Muscle of leg (tissue), 11 donors: ENCODE results near the gene RHOC. TPM values are rescaled to one million over a fixed set of nuclear protein-coding genes. Genes with fewer than 3 reads are reported as not detected.

Source experiments
- DNase-seq: peaks from one replicate; pipeline ENCODE4 v3.0.0; 2013
- H3K27ac ChIP-seq: one replicate; pipeline ENCODE4 v1.5.1; 2013; ENCODE audit warnings: mild to moderate bottlenecking, low read length, control low read depth
- H3K27me3 ChIP-seq: one replicate; pipeline ENCODE4 v1.6.1; 2013; ENCODE audit warnings: low read length; ENCODE audit not compliant: control insufficient read depth, insufficient read depth
- H3K36me3 ChIP-seq: one replicate; pipeline ENCODE4 v1.6.1; 2013; ENCODE audit warnings: low read length; ENCODE audit not compliant: control insufficient read depth, insufficient read depth
- H3K4me1 ChIP-seq: one replicate; pipeline ENCODE4 v1.6.1; 2013; ENCODE audit warnings: low read length; ENCODE audit not compliant: control insufficient read depth, insufficient read depth
- H3K4me3 ChIP-seq: one replicate; pipeline ENCODE4 v1.5.1; 2013; ENCODE audit warnings: low read length, control low read depth
- H3K9me3 ChIP-seq: replicated peaks from 2 replicates; pipeline ENCODE4 v1.6.1; 2013; ENCODE audit warnings: low read depth, low read length; ENCODE audit not compliant: control insufficient read depth
- WGBS: methylation state at CpG from one replicate; pipeline ENCODE4 v1.1.5; 2013; ENCODE audit warnings: missing lambda C conversion rate; ENCODE audit not compliant: insufficient coverage; 5-methylcytosine and 5-hydroxymethylcytosine counted together
- polyA plus RNA-seq, 8 donors: library from polyadenylated mRNA; unstranded; fragments of 120-200 nt; gene quantifications; one replicate each; pipeline versions ENCODE4 v1.2.1 to v1.2.3, GENCODE V29; 2013; ENCODE audit warnings: inconsistent platforms in 1 of 8, low replicate concordance in 1 of 8; ENCODE audit not compliant: insufficient read length in 8 of 8, insufficient read depth in 1 of 8
- total RNA-seq: library from RNA; stranded (reverse); fragments of 120-200 nt; gene quantifications from one replicate; pipeline ENCODE4 v1.2.4, GENCODE V29; 2013

Gene RHOC
- total and polyA plus RNA-seq, 9 donors = 252 to 338 (median 298) TPM

GRCh38 chr1:112697781-112698201, 9.1 kb downstream of the RHOC start:
- Histone ChIP-seq H3K27me3 (no peaks in the 10 kb centered on the region), H3K4me1 (peaks cover 56% of the 10 kb centered on the region), H3K27ac (no peak overlapping the region), H3K4me3 (no peak overlapping the region), H3K36me3 (peaks cover 94% of the 10 kb centered on the region), H3K9me3 (no peaks in the 10 kb centered on the region)
- DNase-seq = no peak
- WGBS = no CpG with 5 or more reads among the region's 9 CpGs

- peaks cover 46% of the 10 kb centered on the region for H3K4me1 ChIP-seq
- DNase-seq = no peak
- WGBS = 94% methylated on average over 2 of the region's 7 CpGs
- peaks cover 94% of the 10 kb centered on the region for H3K36me3 ChIP-seq
- no peaks in the 10 kb centered on the region for H3K9me3 ChIP-seq
- no peak overlapping the region for H3K4me3 ChIP-seq
- H3K27me3 ChIP-seq = no peaks in the 10 kb centered on the region
- no peak overlapping the region for H3K27ac ChIP-seq
Measured at GRCh38 chr1:112696578-112697314, 10.2 kb downstream of the RHOC start.

DNA sequence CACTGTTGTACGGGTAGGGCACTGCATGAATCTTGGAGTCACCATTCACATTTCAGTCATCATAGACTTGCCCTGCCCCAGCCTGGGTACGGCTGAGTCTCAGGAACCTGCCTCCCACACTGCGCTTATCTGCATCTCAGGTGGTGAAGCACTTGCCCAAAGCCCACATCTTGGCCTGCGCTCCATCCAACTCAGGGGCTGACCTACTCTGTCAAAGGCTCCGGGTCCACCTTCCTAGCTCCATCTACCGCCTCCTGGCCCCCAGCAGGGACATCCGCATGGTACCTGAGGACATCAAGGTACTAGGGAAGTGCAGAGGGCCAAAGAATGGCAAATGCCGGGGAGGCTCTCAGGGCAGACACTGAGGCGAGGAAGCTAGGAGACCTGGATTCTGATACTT, 11.7 kb downstream of the RHOC start:
- Histone ChIP-seq H3K9me3 (no peaks in the 10 kb centered on the region), H3K36me3 (peaks cover 88% of the 10 kb centered on the region), H3K27ac (no peak overlapping the region), H3K4me1 (peaks cover 31% of the 10 kb centered on the region), H3K27me3 (no peaks in the 10 kb centered on the region), H3K4me3 (no peak overlapping the region)
- WGBS = 96% methylated on average over 9 of the region's 9 CpGs
- no peak for DNase-seq

- H3K36me3 ChIP-seq = peaks cover 87% of the 10 kb centered on the region
- no peaks in the 10 kb centered on the region for H3K9me3 ChIP-seq
- H3K27ac ChIP-seq = peak overlapping the region; percentile 37
- H3K4me3 ChIP-seq = no peak overlapping the region
- DNase-seq = no peak
- 90% methylated on average over 15 of the region's 15 CpGs for WGBS
- H3K27me3 ChIP-seq = no peaks in the 10 kb centered on the region
- peaks cover 28% of the 10 kb centered on the region for H3K4me1 ChIP-seq
Measured at GRCh38 chr1:112694363-112694929, 12.5 kb downstream of the RHOC start.

DNA sequence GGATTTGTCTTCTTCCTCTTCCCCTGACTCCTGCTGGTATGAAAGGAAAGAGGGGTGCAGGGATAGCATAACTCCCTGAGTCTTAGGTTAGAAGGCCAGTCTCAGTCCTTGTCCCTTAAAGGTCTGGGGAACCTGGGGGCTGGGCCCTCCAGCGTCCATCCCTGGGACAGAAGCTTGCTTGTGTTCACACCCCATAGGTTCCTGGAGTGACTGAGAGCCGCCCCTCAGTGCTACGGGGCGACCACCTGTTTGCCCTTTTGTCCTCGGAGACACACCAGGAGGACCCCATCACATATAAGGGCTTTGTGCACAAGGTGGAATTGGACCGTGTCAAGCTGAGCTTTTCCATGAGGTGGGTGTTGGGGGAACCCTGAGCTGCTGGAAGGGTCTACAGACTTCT, 13.1 kb downstream of the RHOC start:
- Histone ChIP-seq H3K9me3 (no peaks in the 10 kb centered on the region), H3K27ac (no peak overlapping the region), H3K27me3 (no peaks in the 10 kb centered on the region), H3K4me3 (no peak overlapping the region), H3K36me3 (peaks cover 83% of the 10 kb centered on the region), H3K4me1 (peaks cover 28% of the 10 kb centered on the region)
- WGBS = 91% methylated on average over 4 of the region's 6 CpGs
- no peak for DNase-seq

DNA sequence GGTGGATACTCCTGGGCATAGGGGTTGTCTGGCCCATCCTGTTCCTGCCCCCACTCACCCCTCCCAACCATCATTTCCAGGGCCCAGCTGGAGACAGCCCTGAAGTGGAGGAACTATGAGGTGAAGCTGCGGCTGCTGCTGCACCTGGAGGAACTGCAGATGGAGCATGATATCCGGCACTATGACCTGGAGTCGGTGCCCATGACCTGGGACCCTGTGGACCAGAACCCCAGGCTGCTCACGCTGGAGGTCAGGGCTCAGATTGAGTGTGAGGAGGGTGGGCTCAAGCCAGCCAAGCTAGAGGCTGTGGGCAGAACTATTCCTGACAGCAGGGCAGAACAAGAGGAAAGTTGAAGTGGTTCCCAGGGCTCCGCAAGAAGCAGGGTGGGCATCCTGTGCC, 14.2 kb downstream of the RHOC start:
- Histone ChIP-seq H3K9me3 (no peaks in the 10 kb centered on the region), H3K27me3 (no peaks in the 10 kb centered on the region), H3K36me3 (peaks cover 77% of the 10 kb centered on the region), H3K4me1 (peaks cover 28% of the 10 kb centered on the region), H3K27ac (no peak overlapping the region), H3K4me3 (no peak overlapping the region)
- no peak for DNase-seq
- 97% methylated on average over 4 of the region's 5 CpGs for WGBS

DNA sequence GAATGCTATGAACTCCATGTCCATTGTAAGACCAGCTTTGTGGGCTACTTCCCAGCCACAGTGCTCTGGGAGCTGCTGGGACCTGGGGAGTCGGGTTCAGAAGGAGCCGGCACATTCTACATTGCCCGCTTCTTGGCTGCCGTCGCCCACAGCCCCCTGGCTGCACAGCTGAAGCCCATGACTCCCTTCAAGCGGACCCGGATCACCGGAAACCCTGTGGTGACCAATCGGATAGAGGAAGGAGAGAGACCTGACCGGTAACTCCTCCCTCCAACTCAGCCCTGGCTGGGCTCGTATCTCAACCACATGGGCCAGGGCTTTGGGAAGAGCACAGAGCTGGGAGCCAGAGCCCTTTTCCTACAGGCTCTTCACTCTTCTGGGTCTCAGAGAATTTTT, 17.1 kb downstream of the RHOC start:
- Histone ChIP-seq H3K4me1 (peaks cover 34% of the 10 kb centered on the region), H3K27me3 (no peaks in the 10 kb centered on the region), H3K9me3 (no peaks in the 10 kb centered on the region), H3K36me3 (peaks cover 58% of the 10 kb centered on the region), H3K27ac (peak overlapping the region; percentile 90), H3K4me3 (no peak overlapping the region)
- WGBS = 90% methylated on average over 9 of the region's 11 CpGs
- no peak for DNase-seq

GRCh38 chr1:112689196-112689841, 17.6 kb downstream of the RHOC start:
- peaks cover 32% of the 10 kb centered on the region for H3K4me1 ChIP-seq
- H3K9me3 ChIP-seq = no peaks in the 10 kb centered on the region
- 92% methylated on average over 5 of the region's 9 CpGs for WGBS
- peak overlapping the region; percentile 90 for H3K27ac ChIP-seq
- H3K4me3 ChIP-seq = no peak overlapping the region
- no peak for DNase-seq
- H3K27me3 ChIP-seq = no peaks in the 10 kb centered on the region
- peaks cover 53% of the 10 kb centered on the region for H3K36me3 ChIP-seq

- 40% methylated on average over 2 of the region's 13 CpGs for WGBS
- peaks cover 48% of the 10 kb centered on the region for H3K36me3 ChIP-seq
Measured at GRCh38 chr1:112688781-112689193, 18.1 kb downstream of the RHOC start.

GRCh38 chr1:112687785-112688496, 19.0 kb downstream of the RHOC start:
- Histone ChIP-seq H3K4me3 (no peak overlapping the region), H3K4me1 (peaks cover 28% of the 10 kb centered on the region), H3K9me3 (no peaks in the 10 kb centered on the region), H3K36me3 (peaks cover 40% of the 10 kb centered on the region), H3K27ac (peak overlapping the region; percentile 90), H3K27me3 (no peaks in the 10 kb centered on the region)
- WGBS = 77% methylated on average over 5 of the region's 13 CpGs
- DNase-seq = no peak

More at GRCh38 chr1:112688781-112689193, 18.1 kb downstream of the RHOC start:
- peak overlapping the region; percentile 90 for H3K27ac ChIP-seq
- peaks cover 28% of the 10 kb centered on the region for H3K4me1 ChIP-seq
- peak; percentile 90 for DNase-seq
- H3K9me3 ChIP-seq = no peaks in the 10 kb centered on the region
- no peak overlapping the region for H3K4me3 ChIP-seq
- no peaks in the 10 kb centered on the region for H3K27me3 ChIP-seq
